SU-DHL-6 (cell line): ENCODE results near the gene DIP2C.

Experiments
- EZH2phosphoT487 ChIP-seq: fragments of 200-600 bp; sonication (generic), shearing (Covaris generic); conservative IDR thresholded peaks from 2 replicates; pipeline ENCODE4 v1.6.1; 2018; ENCODE audit warnings: mild to moderate bottlenecking, antibody characterized with exemption, low read length, moderate library complexity, mixed read lengths
- TF ChIP-seq, protein P1 (sequence below): fragments of 200-600 bp; sonication (generic); IDR thresholded peaks from one replicate; pipeline ENCODE4 v1.5.1; 2017; ENCODE audit warnings: antibody characterized with exemption, mild to moderate bottlenecking, low read length, moderate library complexity; ENCODE audit not compliant: insufficient read depth, poor library complexity, severe bottlenecking

DNA sequence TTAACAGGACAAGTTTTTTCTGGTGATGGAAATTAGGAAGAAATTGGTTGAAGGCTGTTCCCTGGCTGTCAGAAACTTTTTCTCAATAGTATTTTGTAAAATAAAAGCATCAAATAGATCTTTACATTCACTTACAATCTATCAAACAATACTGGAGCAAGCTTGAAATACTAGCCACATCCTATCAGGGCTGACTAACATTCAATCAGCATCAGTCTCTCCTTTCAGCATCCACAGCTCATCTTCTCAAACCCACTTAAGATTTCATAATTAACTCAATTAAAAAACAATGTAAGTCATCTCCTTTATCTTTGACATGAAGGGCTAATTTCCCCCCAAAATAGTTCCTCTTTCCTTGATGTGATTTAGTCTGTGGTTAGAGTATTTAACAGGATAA lies 80.2 kb downstream of the DIP2C start:
- TF ChIP-seq, protein P1, sequence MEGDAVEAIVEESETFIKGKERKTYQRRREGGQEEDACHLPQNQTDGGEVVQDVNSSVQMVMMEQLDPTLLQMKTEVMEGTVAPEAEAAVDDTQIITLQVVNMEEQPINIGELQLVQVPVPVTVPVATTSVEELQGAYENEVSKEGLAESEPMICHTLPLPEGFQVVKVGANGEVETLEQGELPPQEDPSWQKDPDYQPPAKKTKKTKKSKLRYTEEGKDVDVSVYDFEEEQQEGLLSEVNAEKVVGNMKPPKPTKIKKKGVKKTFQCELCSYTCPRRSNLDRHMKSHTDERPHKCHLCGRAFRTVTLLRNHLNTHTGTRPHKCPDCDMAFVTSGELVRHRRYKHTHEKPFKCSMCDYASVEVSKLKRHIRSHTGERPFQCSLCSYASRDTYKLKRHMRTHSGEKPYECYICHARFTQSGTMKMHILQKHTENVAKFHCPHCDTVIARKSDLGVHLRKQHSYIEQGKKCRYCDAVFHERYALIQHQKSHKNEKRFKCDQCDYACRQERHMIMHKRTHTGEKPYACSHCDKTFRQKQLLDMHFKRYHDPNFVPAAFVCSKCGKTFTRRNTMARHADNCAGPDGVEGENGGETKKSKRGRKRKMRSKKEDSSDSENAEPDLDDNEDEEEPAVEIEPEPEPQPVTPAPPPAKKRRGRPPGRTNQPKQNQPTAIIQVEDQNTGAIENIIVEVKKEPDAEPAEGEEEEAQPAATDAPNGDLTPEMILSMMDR: no peak
- no peak for TF ChIP-seq EZH2phosphoT487
